ENCODE data around the gene TSTD2.
"Not testable (repeated sequence)": the region's sequence is repeated elsewhere in the genome, so short reads cannot be mapped to it uniquely, and the experiment has no call there.

Gene TSTD2

GRCh38 chr9:97579914-97580313, 53.3 kb downstream of the TSTD2 start:
- no peaks in the 10 kb centered on the region for H3K79me2 ChIP-seq
- TF ChIP-seq CTCF (IDR thresholded peaks at IDR 0.05), result no peak

GRCh38 chr9:97578846-97579245, 54.3 kb downstream of the TSTD2 start:
- Histone ChIP-seq H3K27me3 (ENCODE audit: control insufficient read depth, insufficient read depth, low read length) (no peaks in the 10 kb centered on the region), H3K4me3 (ENCODE audit: low read depth, low read length) (no peak overlapping the region), H3K4me1 (no peaks in the 10 kb centered on the region), H3K9ac (no peak overlapping the region), H3K79me2 (no peaks in the 10 kb centered on the region), H3K4me2 (ENCODE audit: low read length) (no peak overlapping the region), H3K9me3 (ENCODE audit: control insufficient read depth, low read length) (no peaks in the 10 kb centered on the region), H3K36me3 (ENCODE audit: control insufficient read depth, insufficient read depth, low read length) (no peaks in the 10 kb centered on the region), H2AFZ (no peak overlapping the region), H3K27ac (no peak overlapping the region)
- no peak for TF ChIP-seq CTCF (IDR thresholded peaks at IDR 0.05)

More at GRCh38 chr9:97579914-97580313, 53.3 kb downstream of the TSTD2 start:
- Histone ChIP-seq H3K9ac (no peak overlapping the region), H3K4me2 (ENCODE audit: low read length) (no peak overlapping the region), H3K4me1 (no peaks in the 10 kb centered on the region), H2AFZ (no peak overlapping the region), H3K36me3 (ENCODE audit: control insufficient read depth, insufficient read depth, low read length) (no peaks in the 10 kb centered on the region), H3K4me3 (ENCODE audit: low read depth, low read length) (no peak overlapping the region), H3K27ac (no peak overlapping the region), H3K27me3 (ENCODE audit: control insufficient read depth, insufficient read depth, low read length) (no peaks in the 10 kb centered on the region), H3K9me3 (ENCODE audit: control insufficient read depth, low read length) (no peaks in the 10 kb centered on the region)

GRCh38 chr9:97577051-97577450, 56.1 kb downstream of the TSTD2 start:
- H3K79me2 ChIP-seq, result no peaks in the 10 kb centered on the region
- H3K4me1 ChIP-seq, result no peaks in the 10 kb centered on the region
- no peaks in the 10 kb centered on the region for H3K27me3 ChIP-seq (ENCODE audit: control insufficient read depth, insufficient read depth, low read length)
- H3K4me2 ChIP-seq (ENCODE audit: low read length), result no peak overlapping the region
- no peak overlapping the region for H3K9ac ChIP-seq
- no peak overlapping the region for H3K4me3 ChIP-seq (ENCODE audit: low read depth, low read length)
- no peak overlapping the region for H2AFZ ChIP-seq
- no peak overlapping the region for H3K27ac ChIP-seq
- TF ChIP-seq CTCF (IDR thresholded peaks at IDR 0.05), result no peak
- H3K36me3 ChIP-seq (ENCODE audit: control insufficient read depth, insufficient read depth, low read length), result no peaks in the 10 kb centered on the region
- no peaks in the 10 kb centered on the region for H3K9me3 ChIP-seq (ENCODE audit: control insufficient read depth, low read length)

GRCh38 chr9:97575673-97576200, 57.4 kb downstream of the TSTD2 start:
- Histone ChIP-seq H3K4me1 (peaks cover 5% of the 10 kb centered on the region), H3K9me3 (ENCODE audit: control insufficient read depth, low read length) (no peaks in the 10 kb centered on the region), H3K27me3 (ENCODE audit: control insufficient read depth, insufficient read depth, low read length) (no peaks in the 10 kb centered on the region), H3K4me3 (ENCODE audit: low read depth, low read length) (no peak overlapping the region), H2AFZ (no peak overlapping the region), H3K4me2 (ENCODE audit: low read length) (no peak overlapping the region), H3K79me2 (no peaks in the 10 kb centered on the region), H3K36me3 (ENCODE audit: control insufficient read depth, insufficient read depth, low read length) (no peaks in the 10 kb centered on the region), H3K9ac (no peak overlapping the region), H3K27ac (no peak overlapping the region)
- no peak for TF ChIP-seq CTCF (IDR thresholded peaks at IDR 0.05)

GRCh38 chr9:97574921-97575672, 58.1 kb downstream of the TSTD2 start:
- H2AFZ ChIP-seq; H3K4me3 ChIP-seq (ENCODE audit: low read depth, low read length); H3K9me3 ChIP-seq (ENCODE audit: control insufficient read depth, low read length); H3K9ac ChIP-seq; H3K27ac ChIP-seq; H3K79me2 ChIP-seq; H3K4me2 ChIP-seq (ENCODE audit: low read length); H3K36me3 ChIP-seq (ENCODE audit: control insufficient read depth, insufficient read depth, low read length); H3K27me3 ChIP-seq (ENCODE audit: control insufficient read depth, insufficient read depth, low read length): not testable (repeated sequence)
- peaks cover 12% of the 10 kb centered on the region for H3K4me1 ChIP-seq

- H3K4me2 ChIP-seq (ENCODE audit: low read length); H3K27ac ChIP-seq; H3K79me2 ChIP-seq; H3K9me3 ChIP-seq (ENCODE audit: control insufficient read depth, low read length); H3K27me3 ChIP-seq (ENCODE audit: control insufficient read depth, insufficient read depth, low read length); H3K36me3 ChIP-seq (ENCODE audit: control insufficient read depth, insufficient read depth, low read length); H3K4me3 ChIP-seq (ENCODE audit: low read depth, low read length); H3K9ac ChIP-seq; H2AFZ ChIP-seq: not testable (repeated sequence)
- H3K4me1 ChIP-seq, result peaks cover 12% of the 10 kb centered on the region
These were observed 59.0 kb downstream of the TSTD2 start for GRCh38 chr9:97574101-97574571.

Measured in parathyroid adenoma (tissue), 2 donors.